HTR-8/SVneo (cell line): ENCODE results near the gene ANKRD55.
"Not testable (repeated sequence)": the region's sequence is repeated elsewhere in the genome, so short reads cannot be mapped to it uniquely, and the experiment has no call there.

Experiments
- DNase-seq: peaks from one replicate; pipeline ENCODE4 v3.0.0; 2011; ENCODE audit warnings: low spot score, mixed read lengths; ENCODE audit not compliant: insufficient read length
- FAIRE-seq: peaks from 2 replicates; lab custom pipeline; 2011; peaks lifted over from hg19 to GRCh38; lab: Jason Lieb, UNC

Gene ANKRD55

GRCh38 chr5:56088967-56089829 is 143.9 kb downstream of the ANKRD55 start:
- peak; percentile 51 for DNase-seq
- FAIRE-seq: no peak

DNA sequence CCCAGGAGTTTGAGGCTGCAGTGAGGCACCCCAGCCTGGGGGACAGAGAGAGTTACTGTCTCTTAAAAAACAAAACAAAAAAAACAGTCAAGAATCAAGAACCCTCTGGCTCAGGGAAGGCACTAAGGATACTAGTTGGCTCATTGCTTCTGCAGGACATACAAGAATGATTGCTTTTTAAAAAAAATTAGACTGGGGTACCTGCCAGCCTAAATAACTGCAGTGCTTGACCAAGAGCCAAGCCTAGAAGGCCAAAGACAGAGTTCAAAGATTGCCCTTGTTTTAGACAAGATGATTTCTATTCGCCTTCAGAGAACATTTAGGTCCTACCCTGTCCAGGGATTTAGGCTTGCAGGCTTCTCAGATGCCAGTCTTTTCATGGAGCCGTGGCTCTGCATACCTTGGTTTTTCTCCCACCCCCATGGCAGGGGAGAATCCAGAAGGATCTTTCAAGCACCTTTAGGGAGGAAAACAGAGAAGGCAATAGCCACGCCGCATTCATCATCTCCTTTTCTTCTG is 144.6 kb downstream of the ANKRD55 start:
- no peak for DNase-seq
- no peak for FAIRE-seq

DNA sequence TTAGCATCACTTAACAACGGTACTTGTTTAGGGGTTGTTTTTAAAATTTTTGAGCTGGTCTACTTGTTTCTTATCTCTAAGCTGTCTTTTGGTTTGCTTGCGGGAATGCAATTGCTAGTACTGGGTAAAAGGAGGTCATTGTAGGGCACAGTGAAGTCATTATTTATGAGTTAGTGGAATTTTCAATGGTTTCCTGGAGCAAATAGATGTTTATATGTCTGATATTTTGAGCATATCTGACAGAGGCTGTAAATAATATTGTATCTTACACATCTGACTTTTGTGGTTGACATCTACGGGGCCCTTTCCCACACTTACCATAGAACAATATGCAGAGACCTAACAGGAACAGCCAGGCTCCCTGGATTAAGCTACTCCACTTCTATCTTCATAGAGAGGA is 147.9 kb downstream of the ANKRD55 start:
- DNase-seq (peak; percentile 48), FAIRE-seq (no peak)

DNA sequence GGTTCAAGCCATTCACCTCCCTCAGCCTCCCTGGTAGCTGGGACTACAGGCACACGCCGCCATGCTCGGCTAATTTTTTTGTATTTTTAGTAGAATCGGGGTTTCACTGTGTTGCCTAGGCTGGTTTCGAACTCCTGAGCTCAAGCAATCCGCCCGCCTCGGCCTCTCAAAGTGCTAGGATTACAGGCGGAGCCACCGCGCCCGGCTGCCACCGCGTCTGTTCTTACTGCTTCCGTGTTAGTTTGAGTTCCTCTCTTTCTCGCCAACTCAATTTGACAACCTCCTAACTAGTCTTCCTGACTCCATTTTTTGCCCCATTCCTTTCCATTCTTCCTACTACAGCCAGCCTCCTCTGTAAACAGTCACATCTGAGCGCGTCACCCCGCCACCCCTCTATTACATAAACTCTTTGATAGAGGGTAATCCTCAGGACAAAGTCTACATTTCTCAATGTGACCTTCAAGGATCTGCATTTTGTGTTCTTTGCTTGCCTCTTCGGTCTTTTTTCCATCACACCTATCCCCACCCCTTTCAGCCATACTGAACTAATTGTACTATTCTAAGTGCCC is 149.8 kb downstream of the ANKRD55 start:
- DNase-seq (no peak), FAIRE-seq (no peak)

DNA sequence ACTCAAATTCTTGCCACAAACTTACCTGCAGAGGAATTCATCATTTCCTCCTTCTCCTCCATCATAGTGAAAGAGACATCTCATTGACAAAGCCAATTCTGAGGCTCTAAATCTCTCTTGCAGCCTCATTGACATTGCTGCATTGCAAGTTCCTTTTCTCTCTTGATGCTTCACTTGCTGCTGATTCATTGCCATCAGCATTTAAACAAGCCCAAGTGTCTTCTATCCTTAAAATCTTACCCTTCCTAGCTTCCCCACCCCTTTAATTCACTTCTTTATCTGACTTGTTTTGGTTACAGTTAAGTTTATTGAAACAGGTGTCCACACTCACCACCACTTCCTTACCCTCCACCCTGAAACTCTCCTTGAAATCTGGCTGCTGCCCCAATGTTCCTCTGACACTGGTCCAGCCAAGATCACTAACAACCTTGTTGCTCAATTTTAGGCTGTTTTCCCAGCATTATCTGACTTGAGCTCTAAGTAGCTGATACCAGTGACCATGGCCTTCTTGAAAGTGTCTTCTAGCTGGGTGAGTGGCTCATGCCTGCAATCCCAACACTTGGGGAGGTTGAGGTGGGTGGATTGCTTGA is 152.0 kb downstream of the ANKRD55 start:
- FAIRE-seq, DNase-seq: not testable (repeated sequence)

DNA sequence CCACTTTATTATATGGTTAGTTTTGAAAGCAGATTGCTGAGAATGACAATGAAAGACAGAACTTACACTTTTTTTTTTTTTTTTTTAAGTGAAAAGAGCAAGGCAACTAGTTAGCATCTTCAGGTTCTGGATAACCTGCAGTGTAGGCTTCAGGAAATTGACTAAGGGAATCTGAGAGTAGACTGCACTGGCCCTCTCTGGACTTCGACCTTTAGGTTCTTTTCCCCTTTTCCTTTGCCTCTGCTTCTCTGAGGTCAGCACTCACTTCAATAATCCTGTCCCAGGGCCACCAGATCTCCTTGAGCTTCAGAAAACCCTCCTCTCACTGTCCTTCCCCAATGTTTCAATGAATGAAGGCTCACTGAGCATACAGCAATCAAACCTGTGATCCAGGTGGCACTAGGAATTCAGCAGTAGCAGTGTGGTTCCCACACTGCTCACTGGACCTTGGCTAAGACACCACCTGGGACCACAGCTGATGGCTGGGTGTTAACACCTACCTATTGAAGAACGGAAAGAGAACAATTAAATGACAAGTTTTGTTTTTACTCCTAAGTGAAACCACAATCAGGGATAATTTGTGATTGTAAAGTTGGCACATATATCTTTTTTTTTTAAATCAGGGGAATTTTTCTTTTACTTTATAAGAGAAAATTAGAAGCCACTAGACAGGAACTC is 152.6 kb downstream of the ANKRD55 start:
- FAIRE-seq: no peak
- DNase-seq: no peak

GRCh38 chr5:56079157-56079500 is 154.0 kb downstream of the ANKRD55 start:
- not testable (repeated sequence) for FAIRE-seq, DNase-seq

GRCh38 chr5:56078278-56079156 is 154.6 kb downstream of the ANKRD55 start:
- FAIRE-seq (no peak), DNase-seq (no peak)

DNA sequence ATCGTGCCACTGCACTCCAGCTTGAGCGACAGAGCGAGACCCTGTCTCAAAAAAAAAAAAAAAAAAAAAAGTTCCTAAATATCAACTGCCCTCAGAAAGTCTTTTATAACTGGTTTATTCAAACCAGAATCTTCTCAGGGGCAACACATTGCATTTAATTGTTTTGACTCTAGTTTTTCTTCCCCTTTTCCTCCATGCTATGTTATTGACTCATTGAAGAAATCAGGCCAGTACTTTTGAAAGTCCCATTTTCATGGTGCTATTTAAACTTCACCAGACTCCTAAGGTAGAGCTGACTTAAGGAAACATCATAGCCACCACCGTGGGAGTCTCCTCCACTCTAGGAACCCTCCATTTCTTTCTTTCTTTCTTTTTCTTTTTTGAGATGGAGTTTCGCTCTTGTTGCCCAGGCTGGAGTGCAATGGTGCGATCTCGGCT is 155.3 kb downstream of the ANKRD55 start:
- DNase-seq: no peak
- no peak for FAIRE-seq

DNA sequence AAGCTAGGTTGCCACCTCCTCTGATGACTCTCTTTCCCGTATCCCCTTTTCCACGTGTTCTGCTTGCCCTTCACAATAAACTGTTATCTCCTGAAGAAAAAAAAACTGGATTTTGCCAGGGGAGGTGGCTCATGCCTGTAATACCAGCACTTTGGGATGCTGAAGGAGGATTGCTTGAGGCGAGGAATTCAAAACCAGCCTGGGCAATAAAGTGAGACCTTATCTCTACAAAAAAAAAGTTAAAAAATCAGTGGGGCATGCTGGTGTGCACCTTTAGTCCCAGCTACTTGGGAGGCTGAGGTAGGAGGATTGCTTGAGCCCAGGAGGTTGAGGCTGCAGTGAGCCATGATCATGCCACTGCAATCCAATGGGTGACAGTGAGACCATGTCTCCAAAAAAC is 156.6 kb downstream of the ANKRD55 start:
- no peak for FAIRE-seq
- DNase-seq: no peak

DNA sequence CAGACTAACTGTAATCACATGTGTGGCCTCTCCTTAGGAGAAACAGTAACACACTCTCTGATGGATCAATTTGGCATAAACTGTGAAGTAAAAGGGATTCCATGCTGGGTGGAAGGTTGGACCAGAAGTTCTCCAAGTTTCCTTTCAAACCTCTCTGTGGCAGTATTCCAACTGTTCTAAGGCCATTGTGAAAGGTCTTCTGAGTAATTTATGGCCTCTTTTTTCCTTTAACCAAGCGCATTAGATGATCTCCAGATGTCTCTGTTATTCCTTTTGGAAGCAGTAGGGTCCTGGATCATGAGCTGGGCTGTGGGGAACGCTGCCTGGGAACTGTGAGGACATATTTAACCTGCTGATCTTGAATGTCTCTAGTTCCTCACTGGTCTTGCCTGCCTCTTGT is 157.8 kb downstream of the ANKRD55 start:
- FAIRE-seq (no peak), DNase-seq (no peak)

GRCh38 chr5:56072863-56073766 is 160.0 kb downstream of the ANKRD55 start:
- no peak for FAIRE-seq
- DNase-seq: no peak

DNA sequence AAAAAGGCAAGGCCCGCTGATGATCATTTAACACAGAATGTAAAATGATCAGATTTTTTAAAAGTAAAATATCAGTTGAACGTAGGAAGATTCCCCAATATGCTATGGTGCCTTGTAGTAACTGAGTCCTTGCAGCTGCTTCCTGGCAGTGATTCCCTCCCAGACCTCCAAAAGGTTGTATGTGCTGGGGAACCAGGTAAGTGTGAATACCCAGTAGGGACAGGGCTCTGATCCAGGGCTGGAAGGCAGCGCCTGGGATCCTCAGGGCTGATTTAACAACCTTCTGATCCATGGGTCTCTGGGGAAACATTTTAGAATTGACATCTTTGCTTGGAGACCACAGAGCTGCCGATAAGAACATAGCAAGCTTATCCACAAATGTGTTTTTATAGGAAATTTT is 161.7 kb downstream of the ANKRD55 start:
- no peak for FAIRE-seq

GRCh38 chr5:56070851-56071465 is 162.2 kb downstream of the ANKRD55 start:
- DNase-seq: no peak

More for the DNA sequence above, 161.7 kb downstream of the ANKRD55 start:
- DNase-seq: no peak

GRCh38 chr5:56069652-56070226 is 163.4 kb downstream of the ANKRD55 start:
- FAIRE-seq (no peak), DNase-seq (no peak)

More at GRCh38 chr5:56070851-56071465, 162.2 kb downstream of the ANKRD55 start:
- FAIRE-seq: no peak

GRCh38 chr5:56066931-56067450 is 166.1 kb downstream of the ANKRD55 start:
- DNase-seq (no peak), FAIRE-seq (no peak)

DNA sequence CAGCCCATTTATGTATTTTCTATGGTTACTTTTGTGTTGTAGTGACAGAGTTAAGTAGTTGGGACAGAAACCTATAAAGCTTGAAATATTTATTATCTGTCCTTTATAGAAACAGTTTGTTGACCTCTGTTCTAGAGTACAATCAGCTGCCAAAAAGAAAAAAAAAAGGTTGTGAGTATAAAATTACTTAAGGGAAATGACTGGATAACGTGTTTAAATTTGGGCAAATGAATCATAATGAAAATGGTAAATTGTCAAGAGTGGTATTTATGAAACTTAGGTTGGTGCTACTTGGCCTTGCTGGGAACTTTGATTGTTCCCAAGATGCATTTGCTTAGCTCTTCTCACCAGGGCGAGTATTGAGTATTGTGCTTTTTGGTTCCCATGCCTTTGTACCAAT is 168.1 kb downstream of the ANKRD55 start:
- DNase-seq: no peak
- no peak for FAIRE-seq
